Esophagus squamous epithelium (tissue), 5 donors: ENCODE results near the gene TPM1. TPM values are rescaled to one million over a fixed set of nuclear protein-coding genes. Genes with fewer than 3 reads are reported as not detected.

Experiments used
- DNase-seq: peaks from one replicate; lab custom pipeline; 2025; lab: John Stamatoyannopoulos, UW
- H3K27ac ChIP-seq, 4 donors: fragments of 200-600 bp; sonication (generic); one replicate each; pipeline ENCODE4 v1.5.1; 2016 to 2019; ENCODE audit warnings: mild to moderate bottlenecking in 1 of 4
- H3K27me3 ChIP-seq, 4 donors: fragments of 200-600 bp; sonication (generic); 1 replicate in 3 of 4; 2 replicates in 1 of 4; pipeline versions ENCODE4 v1.5.1 to v1.6.0; 2017 to 2021; ENCODE audit warnings: antibody characterized with exemption in 1 of 4
- H3K36me3 ChIP-seq, 3 donors: fragments of 200-600 bp; sonication (generic); one replicate each; pipeline ENCODE4 v1.5.1; 2016 to 2019
- H3K4me1 ChIP-seq, 3 donors: fragments of 200-600 bp; sonication (generic); one replicate each; pipeline ENCODE4 v1.5.1; 2017 to 2019
- H3K4me3 ChIP-seq, 4 donors: fragments of 200-600 bp; sonication (generic); 1 replicate in 3 of 4; 2 replicates in 1 of 4; pipeline ENCODE4 v1.5.1; 2016 to 2019; ENCODE audit warnings: mild to moderate bottlenecking in 2 of 4, moderate library complexity in 1 of 4
- H3K9me3 ChIP-seq, 3 donors: fragments of 200-600 bp; sonication (generic); one replicate each; pipeline ENCODE4 v1.5.1; 2016 to 2019
- CTCF ChIP-seq, 6 experiments: fragments of 450-650 bp in 4 of 6; fragments of 200-600 bp in 2 of 6; sonication (generic) in 2 of 6; IDR thresholded peaks; one replicate each; pipeline ENCODE4 v1.5.1; 2016 to 2019; ENCODE audit warnings: antibody characterized with exemption in 6 of 6, mild to moderate bottlenecking in 4 of 6, moderate library complexity in 4 of 6
- POLR2A ChIP-seq, 4 donors: fragments of 450-650 bp; IDR thresholded peaks; one replicate each; pipeline ENCODE4 v1.6.1; 2017; ENCODE audit warnings: antibody characterized with exemption in 4 of 4, mild to moderate bottlenecking in 4 of 4, moderate library complexity in 3 of 4
- WGBS, 2 donors: methylation state at CpG; one replicate each; pipeline ENCODE4 v1.1.5; 2018; 5-methylcytosine and 5-hydroxymethylcytosine counted together
- intact Hi-C: fragments of 100-400 bp; cut with DNase I; formaldehyde crosslinking; loops from one replicate; pipeline ENCODE4 v1.15.0; 2022
- total RNA-seq, 4 donors: library from RNA; depleted of rRNA; stranded (reverse); fragments of >200 nt; gene quantifications; one replicate each; pipeline ENCODE4 v1.1.0, GENCODE V29; 2016
- donor health status: DM: yes; HTN: yes; CAD: no.

TPM1 gene
- total RNA-seq, 4 donors from 2014 or later: 44.3 to 680 (median 138) TPM

GRCh38 chr15:62997441-62997840, 45.1 kb upstream of the TPM1 start:
- no peaks in the 10 kb centered on the region for H3K4me1 ChIP-seq
- H3K36me3 ChIP-seq: no peaks in the 10 kb centered on the region
- intact Hi-C loops: no loop called here
- 93% methylated on average over 3 of the region's 3 CpGs for WGBS, 2 donors
- TF ChIP-seq CTCF (IDR thresholded peaks at IDR 0.05): no peak
- no peak for TF ChIP-seq POLR2A (IDR thresholded peaks at IDR 0.05)
- no peaks in the 10 kb centered on the region for H3K27me3 ChIP-seq
- DNase-seq: no peak
- no peak overlapping the region for H3K4me3 ChIP-seq
- no peaks in the 10 kb centered on the region for H3K9me3 ChIP-seq
- no peak overlapping the region for H3K27ac ChIP-seq

GRCh38 chr15:62998262-62998890, 44.2 kb upstream of the TPM1 start:
- H3K4me1 ChIP-seq: no peaks in the 10 kb centered on the region
- no peak overlapping the region for H3K4me3 ChIP-seq
- no peak for DNase-seq
- no peak overlapping the region for H3K27ac ChIP-seq
- H3K9me3 ChIP-seq: no peaks in the 10 kb centered on the region
- TF ChIP-seq CTCF (IDR thresholded peaks at IDR 0.05): no peak
- no peak for TF ChIP-seq POLR2A (IDR thresholded peaks at IDR 0.05)
- H3K36me3 ChIP-seq: no peaks in the 10 kb centered on the region
- 88 to 89% methylated on average over 6 of the region's 6 CpGs for WGBS, 2 donors
- no peaks in the 10 kb centered on the region for H3K27me3 ChIP-seq
- intact Hi-C loops: no loop called here

- Histone ChIP-seq H3K27me3 (no peaks in the 10 kb centered on the region), H3K36me3 (no peaks in the 10 kb centered on the region), H3K27ac (no peak overlapping the region), H3K4me1 (no peaks in the 10 kb centered on the region), H3K4me3 (no peak overlapping the region), H3K9me3 (no peaks in the 10 kb centered on the region)
- WGBS, 2 donors: 85 to 87% methylated on average over 4 of the region's 4 CpGs
- no peak for DNase-seq
- intact Hi-C loops: no loop called here
- no peak for TF ChIP-seq CTCF (IDR thresholded peaks at IDR 0.05)
- TF ChIP-seq POLR2A (IDR thresholded peaks at IDR 0.05): no peak
These were observed 43.4 kb upstream of the TPM1 start for GRCh38 chr15:62999178-62999577.

GRCh38 chr15:62999923-63000561, 42.5 kb upstream of the TPM1 start:
- Histone ChIP-seq H3K4me3 (no peak overlapping the region), H3K9me3 (no peaks in the 10 kb centered on the region), H3K27me3 (no peaks in the 10 kb centered on the region), H3K4me1 (no peaks in the 10 kb centered on the region), H3K27ac (no peak overlapping the region), H3K36me3 (no peaks in the 10 kb centered on the region)
- intact Hi-C loops: no loop called here
- TF ChIP-seq POLR2A (IDR thresholded peaks at IDR 0.05) (no peak), CTCF (IDR thresholded peaks at IDR 0.05) (no peak)
- no peak for DNase-seq
- WGBS, 2 donors: 81 to 85% methylated on average over 10 to 11 of the region's 12 CpGs

- intact Hi-C loops: no loop called here
- Histone ChIP-seq H3K4me1 (no peaks in the 10 kb centered on the region), H3K36me3 (no peaks in the 10 kb centered on the region), H3K27me3 (no peaks in the 10 kb centered on the region), H3K4me3 (no peak overlapping the region), H3K9me3 (no peaks in the 10 kb centered on the region), H3K27ac (no peak overlapping the region)
- 72 to 80% methylated on average over 3 of the region's 3 CpGs for WGBS, 2 donors
- DNase-seq: no peak
- TF ChIP-seq POLR2A (IDR thresholded peaks at IDR 0.05) (no peak), CTCF (IDR thresholded peaks at IDR 0.05) (no peak)
These were observed 41.8 kb upstream of the TPM1 start for GRCh38 chr15:63000706-63001105.
